ENCODE results near the gene KCTD7. TPM values are rescaled to one million over a fixed set of nuclear protein-coding genes. Genes with fewer than 3 reads are reported as not detected.
"Not testable (repeated sequence)": the region's sequence is repeated elsewhere in the genome, so short reads cannot be mapped to it uniquely, and the experiment has no call there.

KCTD7 gene
- 10 to 100 TPM in 1 of 2 donors, 1 to 10 TPM in 1; 8.2 to 11.3 TPM for total RNA-seq

DNA sequence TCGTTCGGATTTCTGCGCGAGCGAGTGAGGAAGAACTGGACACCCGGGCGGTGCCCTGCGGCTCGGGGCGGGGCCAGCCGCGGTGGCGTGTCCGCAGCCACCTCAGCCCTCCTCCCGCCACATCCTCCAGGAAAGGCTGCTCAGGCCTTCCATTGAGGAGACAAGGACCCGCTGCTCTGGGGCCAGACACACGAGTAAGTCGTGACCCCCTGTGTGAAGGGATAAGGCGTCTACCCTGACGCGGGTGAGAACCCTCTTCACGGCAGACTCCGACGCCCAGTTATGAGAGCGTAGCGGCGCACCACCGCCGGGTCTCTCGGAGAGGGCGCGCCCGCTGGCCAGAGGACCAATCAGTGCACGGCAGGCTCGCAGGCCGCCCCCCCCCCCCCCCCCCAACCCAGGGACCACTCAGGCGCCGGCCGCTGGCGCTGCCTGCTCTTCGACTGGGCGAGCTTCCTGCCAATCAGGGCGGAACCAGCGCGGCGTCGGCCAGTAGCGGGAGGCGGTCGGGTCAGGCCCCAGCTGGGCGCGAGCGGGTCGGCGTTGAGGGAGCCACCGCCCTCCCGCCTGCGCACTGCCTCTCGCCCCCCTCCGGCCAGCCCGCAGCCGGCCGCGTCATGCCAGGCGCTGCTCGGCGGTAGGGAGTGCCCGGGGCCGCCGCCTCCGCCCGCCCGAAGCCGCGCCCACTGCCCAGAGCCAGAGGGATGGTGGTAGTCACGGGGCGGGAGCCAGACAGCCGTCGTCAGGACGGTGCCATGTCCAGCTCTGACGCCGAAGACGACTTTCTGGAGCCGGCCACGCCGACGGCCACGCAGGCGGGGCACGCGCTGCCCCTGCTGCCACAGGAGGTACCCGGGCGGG is at the start of gene KCTD7:
Gene KCTD7 (plus strand): TSS at position 521 of the 861 bp plus-strand sequence. CDS start 184 bp downstream, at position 705.
- ATAC-seq, result peak; percentile 91 to 93
- Mint-ChIP-seq H3K36me3 (peaks cover 0 to 16% of the 10 kb centered on the region in 2 donors), H3K27ac (peak within 1 kb of the TSS; percentile 62 to 88), H3K9me3 (no peaks in the 10 kb centered on the region)
- peak; percentile 94 to 100 for DNase-seq (ENCODE audit: low spot score in 2 of 2)

DNA sequence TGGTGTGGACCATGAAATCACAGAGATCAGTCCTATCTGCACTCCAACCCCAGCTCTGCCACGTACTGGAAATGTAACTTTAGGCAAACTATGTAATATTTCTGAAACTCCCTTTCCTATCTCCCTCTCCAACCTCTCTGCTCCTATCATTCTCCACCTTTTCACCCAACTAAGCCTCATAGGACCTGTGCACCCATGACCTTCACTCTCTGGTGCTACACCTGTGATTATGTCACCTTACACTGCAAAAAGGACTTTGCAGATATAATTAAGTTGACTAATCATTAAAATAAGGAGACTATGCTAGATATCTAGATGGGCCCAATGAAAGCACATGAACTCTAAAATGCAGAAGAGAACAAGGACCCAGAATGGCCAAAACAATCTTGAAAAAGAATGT is 48.3 kb upstream of the KCTD7 start:
- ATAC-seq; H3K9me3 Mint-ChIP-seq; DNase-seq (ENCODE audit: low spot score in 2 of 2); H3K36me3 Mint-ChIP-seq; H3K27ac Mint-ChIP-seq: not testable (repeated sequence)

DNA sequence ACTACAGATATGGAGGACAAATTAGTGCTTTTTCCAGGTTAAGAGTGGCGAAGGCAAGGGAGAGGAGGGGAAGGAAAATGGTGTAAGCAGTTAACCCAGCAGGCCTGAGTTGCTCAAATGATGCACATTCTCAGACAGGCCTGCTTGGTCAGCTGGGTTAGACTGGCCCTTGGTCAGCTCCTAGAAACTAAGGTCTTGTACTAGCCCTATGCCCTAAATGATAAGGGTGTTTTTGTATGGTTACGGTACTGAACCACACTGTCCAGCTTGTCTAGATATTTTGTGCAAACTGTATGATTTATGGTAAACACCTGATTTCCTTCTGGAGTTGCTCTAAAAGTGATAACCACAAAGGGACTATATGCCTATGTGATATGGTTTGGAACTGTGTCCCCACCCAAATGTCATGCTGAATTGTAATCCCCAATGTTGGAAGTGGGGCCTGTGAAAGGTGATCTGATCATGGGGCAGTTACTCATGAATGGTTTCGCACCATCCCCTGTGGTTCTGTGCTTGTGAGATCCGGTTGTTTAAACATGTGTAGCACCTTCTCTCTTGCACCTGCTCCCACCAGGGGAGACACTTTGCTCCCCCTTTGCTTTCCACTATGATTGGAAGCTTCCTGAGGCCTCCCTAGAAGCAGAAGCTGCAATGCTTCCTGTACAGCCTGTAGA is 45.7 kb upstream of the KCTD7 start:
- ATAC-seq, result peak in 1 of 2 donors; percentile 62
- peak overlapping the region in 1 of 2 donors; percentile 63 for H3K27ac Mint-ChIP-seq
- not testable (repeated sequence) for H3K9me3 Mint-ChIP-seq; DNase-seq (ENCODE audit: low spot score in 2 of 2); H3K36me3 Mint-ChIP-seq

DNA sequence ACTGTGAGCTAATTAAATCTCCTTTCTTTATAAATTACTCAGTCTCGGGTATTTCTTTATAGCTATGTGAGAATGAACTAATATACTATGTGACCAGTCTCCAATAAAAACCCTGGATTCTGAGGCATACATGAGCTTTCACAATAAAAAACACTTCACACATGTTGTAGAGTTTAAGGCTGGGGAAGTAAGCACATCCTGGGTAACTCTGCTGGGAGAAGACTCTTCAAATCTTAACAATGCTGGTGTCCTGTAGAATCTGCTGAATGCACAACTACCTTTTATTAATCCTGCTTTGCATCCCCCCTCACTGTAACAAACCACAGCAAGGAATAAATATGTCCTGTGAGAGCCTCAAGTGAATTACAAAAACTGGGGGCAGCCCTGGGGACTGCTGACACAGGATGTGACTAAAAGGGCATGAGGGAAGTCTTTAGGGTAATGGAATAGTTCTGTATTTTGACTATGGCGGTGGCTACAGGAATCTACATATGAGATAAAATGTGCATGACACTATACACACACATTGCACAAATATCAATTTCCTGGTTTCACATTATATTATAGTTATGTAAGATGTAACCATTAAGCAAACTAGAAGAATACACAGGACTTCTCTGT is 45.1 kb upstream of the KCTD7 start:
- no peaks in the 10 kb centered on the region for H3K9me3 Mint-ChIP-seq
- ATAC-seq (peak; percentile 43 to 68), DNase-seq (ENCODE audit: low spot score in 2 of 2) (no peak)
- peaks cover 0 to 6% of the 10 kb centered on the region in 2 donors for H3K36me3 Mint-ChIP-seq
- peak overlapping the region; percentile 19 to 63 for H3K27ac Mint-ChIP-seq

DNA sequence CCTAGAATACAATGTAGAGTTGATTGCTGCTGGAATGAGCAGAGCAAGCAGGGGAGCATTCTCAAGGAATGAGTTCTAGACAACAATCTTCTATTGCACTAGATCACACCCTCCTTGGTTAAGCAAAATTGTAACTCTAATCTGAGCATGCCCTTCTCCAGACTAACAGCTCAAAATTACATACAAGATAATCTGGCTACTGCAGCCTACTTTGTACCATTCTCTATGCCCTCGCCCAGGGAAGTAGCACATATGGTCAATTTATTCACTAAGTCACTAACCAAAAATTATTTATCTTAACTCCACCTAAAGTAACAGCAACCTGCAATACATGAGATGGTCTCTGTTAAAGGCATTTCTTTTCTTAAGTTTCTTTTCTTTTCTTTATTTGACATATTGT is 42.5 kb upstream of the KCTD7 start:
- ATAC-seq (no peak), DNase-seq (ENCODE audit: low spot score in 2 of 2) (no peak)
- no peak overlapping the region for H3K27ac Mint-ChIP-seq
- H3K9me3 Mint-ChIP-seq, result no peaks in the 10 kb centered on the region
- H3K36me3 Mint-ChIP-seq, result peaks cover 0 to 6% of the 10 kb centered on the region in 2 donors

DNA sequence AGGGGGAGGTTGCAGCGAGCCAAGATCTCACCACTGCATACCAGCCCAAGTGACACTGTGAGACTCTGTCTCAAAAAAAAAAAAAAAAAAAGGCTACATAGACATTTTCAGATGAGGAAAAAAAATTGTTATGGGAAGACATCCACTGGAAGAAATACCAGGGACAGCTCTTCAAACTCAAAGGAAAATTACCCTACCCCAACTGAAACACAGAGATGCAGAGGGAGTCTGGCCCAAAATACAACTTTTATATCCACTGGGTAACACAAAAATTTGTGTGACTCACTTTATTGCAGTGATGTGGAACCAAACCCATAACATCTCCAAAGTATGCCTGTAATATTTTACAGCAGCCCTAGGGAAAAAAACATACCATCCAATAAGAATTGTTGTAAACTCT is 40.5 kb upstream of the KCTD7 start:
- not testable (repeated sequence) for ATAC-seq
- H3K27ac Mint-ChIP-seq, result peak overlapping the region in 1 of 2 donors; percentile 28

DNA sequence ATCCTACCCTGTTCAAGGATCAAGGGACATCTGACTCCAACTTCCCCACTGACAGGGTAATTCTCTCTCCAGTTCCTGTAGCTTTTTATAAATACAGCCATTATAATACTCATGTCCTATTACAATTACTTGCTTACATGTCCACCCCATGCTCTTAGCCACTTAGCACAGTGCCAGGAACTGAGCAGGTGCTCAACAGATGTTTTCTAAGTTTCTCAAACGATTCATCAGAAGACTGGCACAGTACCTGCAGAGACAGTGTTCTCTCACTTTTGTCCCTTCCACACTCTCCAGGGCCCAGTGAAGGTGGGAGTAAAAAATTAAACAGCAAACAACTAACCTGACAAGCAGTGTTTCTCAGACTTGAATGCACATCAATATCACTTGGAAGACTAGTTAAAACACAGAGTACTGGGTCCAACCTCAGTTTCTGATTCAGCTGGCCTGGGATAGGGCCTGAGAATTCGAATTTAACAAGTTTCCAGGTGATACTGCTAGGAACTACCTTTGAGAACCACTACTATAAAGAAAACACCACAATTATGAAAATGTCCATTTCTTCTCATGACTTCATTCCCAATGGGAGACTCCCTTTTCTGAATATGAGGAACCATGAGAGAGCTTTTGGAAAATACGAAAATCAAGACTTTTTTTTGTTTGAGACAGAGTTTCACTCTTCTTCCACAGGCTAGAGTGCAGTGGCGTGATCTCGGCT is 39.7 kb upstream of the KCTD7 start:
- H3K36me3 Mint-ChIP-seq; ATAC-seq; DNase-seq (ENCODE audit: low spot score in 2 of 2); H3K9me3 Mint-ChIP-seq: not testable (repeated sequence)
- H3K27ac Mint-ChIP-seq, result peak overlapping the region in 1 of 2 donors; percentile 28

More for the DNA sequence above, 40.5 kb upstream of the KCTD7 start:
- not testable (repeated sequence) for H3K9me3 Mint-ChIP-seq; H3K36me3 Mint-ChIP-seq; DNase-seq (ENCODE audit: low spot score in 2 of 2)

DNA sequence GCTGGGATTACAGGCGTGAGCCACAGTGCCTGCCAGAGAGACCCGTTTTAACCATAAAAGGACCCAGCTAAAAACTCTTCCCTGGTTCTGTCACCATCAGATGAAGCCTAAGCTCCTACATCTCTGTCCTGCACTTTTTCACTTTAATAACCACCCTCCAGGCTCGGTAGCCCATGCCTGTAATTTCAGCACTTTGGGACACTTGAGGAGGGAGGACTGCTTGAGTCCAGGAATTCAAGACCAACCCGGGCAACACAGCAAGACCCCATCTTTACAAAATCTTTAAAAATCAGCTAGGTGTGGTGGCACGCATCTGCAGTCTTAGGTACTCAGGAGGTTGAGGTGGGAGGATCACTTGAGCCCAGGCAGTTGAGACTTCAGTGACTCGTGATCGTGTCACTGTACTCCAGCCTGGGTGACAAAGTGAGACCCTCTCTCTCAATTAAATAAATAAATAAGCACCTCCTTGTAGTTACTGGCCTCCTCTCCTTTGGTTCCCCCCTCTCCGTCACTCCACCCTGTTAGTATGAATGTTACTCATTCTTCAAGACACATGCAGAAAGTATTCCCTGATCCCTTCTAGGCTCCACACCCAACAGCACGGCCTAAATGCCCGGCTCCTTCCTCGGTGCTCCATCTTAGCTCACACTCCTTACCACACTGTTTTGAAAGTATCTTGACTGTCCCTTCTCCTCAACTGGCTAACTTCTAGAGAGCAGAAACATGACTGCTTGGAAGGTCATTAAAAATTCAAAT is 38.2 kb upstream of the KCTD7 start:
- not testable (repeated sequence) for H3K9me3 Mint-ChIP-seq; H3K36me3 Mint-ChIP-seq; ATAC-seq; DNase-seq (ENCODE audit: low spot score in 2 of 2)
- peak overlapping the region; percentile 12 to 99 for H3K27ac Mint-ChIP-seq

DNA sequence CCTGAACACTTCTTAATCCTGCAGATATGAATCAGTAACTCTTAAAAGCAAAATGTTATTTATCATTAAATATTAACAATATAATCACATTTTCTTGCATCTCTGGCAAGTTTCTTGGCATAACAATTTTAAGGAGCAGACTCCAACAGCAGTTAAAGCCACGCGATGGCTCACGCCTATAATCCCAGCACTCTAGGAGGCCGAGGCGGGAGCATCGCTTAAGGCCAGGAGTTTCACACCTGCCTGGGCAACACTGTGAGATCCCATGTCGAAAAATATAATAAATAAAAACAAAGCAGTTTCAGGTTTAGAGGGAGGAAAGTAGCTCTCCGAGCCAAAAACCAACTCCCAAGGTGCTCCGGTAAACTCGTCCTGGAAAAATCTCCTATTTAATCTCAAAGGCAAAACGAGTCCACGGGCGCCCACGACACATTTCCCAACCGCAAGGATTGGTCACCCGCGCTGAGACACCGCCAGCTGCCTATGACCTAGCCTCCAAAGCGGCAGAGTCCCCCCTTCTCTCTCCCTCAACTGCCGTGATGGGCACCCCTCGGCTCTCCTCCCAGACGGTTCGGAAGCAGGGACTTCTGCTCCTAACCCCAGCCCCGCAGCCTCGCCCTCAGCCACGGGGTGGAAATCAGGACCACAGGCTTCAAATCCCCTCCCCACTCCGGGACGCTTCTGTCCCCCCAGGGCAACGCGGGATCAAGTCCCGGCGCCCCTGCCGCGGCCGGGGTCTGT is 37.5 kb upstream of the KCTD7 start:
- Mint-ChIP-seq H3K9me3 (peaks cover 0 to 11% of the 10 kb centered on the region in 2 donors), H3K27ac (peak overlapping the region; percentile 95 to 99)
- not testable (repeated sequence) for H3K36me3 Mint-ChIP-seq
- DNase-seq (ENCODE audit: low spot score in 2 of 2) (peak in 1 of 2 donors; percentile 55), ATAC-seq (peak; percentile 21 to 53)

DNA sequence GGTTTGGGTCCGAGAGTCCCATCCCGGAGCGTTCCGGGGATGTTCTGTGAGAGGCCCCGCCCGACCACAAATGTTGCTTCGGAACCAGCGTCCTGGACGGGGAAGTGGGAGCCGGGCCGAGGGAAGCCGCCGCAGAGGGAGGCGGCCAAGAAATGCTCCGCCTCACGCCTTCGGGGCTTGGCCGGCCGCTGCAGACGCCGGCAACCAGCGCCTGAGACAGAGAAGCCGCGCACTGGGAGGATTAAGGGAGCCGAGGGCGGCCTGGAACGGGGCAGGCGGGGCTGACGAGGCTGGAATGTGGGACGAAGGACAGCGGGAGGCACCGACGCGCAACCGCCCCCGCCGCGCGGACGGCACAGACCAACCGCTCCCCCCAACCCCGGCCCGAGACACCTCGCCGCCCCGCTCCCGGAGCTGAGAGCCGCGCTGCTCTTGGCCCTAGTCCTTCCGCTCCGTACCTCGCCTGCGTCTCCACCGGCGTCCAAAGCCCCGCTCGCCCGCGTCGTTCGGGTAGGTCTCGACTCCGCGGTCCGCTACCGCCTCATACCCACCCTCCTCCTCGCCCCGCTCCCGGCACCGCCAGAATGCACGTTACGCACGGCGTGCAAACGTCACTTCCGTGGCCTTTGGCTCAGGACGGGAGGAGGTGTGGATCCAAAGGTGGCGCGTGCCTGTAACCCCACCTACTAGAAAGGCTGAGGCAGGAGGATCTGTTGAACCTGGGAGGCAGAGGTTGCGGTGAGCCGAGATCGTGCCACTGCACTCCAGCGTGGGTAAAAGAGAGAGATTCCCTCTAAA is 36.7 kb upstream of the KCTD7 start:
- DNase-seq (ENCODE audit: low spot score in 2 of 2) (peak; percentile 87 to 88), ATAC-seq (peak; percentile 99 to 100)
- H3K9me3 Mint-ChIP-seq, result peaks cover 0 to 11% of the 10 kb centered on the region in 2 donors
- H3K27ac Mint-ChIP-seq, result peak overlapping the region; percentile 96 to 99
- H3K36me3 Mint-ChIP-seq, result peaks cover 0 to 4% of the 10 kb centered on the region in 2 donors

DNA sequence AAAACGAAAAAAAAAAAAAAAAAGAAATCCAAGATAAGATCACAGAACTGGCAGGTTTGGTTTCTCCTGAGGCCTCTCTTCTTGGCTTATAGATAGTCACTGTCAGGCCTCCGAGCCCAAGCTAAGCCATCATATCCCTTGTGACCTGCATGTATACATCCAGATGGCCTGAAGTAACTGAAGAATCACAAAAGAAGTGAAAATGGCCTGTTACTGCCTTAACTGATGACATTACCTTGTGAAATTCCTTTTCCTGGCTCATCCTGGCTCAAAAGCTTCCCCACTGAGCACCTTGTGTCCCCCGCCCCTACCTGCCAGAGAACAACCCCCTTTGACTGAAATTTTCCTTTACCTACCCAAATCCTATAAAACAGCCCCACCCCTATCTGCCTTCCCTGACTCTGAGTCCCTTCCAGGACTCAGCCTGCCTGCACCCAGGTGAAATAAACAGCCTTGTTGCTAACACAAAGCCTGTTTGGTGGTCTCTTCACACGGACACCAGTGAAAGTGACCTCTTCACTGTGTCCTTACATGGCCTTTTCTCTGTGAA is 36.0 kb upstream of the KCTD7 start:
- peaks cover 0 to 11% of the 10 kb centered on the region in 2 donors for H3K9me3 Mint-ChIP-seq
- DNase-seq (ENCODE audit: low spot score in 2 of 2); H3K36me3 Mint-ChIP-seq: not testable (repeated sequence)
- peak overlapping the region; percentile 96 to 99 for H3K27ac Mint-ChIP-seq
- peak; percentile 13 to 22 for ATAC-seq

DNA sequence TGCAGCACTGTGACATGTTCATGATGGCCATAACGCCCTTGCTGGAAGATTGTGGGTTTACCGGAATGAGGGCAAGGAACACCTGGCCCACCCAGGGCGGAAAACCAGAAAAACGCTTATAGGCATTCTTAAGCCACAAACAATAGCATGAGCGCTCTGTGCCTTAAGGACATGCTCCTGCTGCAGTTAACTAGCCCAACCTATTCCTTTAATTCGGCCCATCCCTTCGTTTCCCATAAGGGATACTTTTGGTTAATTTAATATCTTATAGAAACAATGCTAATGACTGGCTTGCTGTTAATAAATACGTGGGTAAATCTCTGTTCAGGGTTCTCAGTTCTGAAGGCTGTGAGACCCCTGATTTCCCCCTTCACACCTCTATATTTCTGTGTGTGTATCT is 34.6 kb upstream of the KCTD7 start:
- not testable (repeated sequence) for DNase-seq (ENCODE audit: low spot score in 2 of 2); ATAC-seq; H3K36me3 Mint-ChIP-seq
- H3K9me3 Mint-ChIP-seq, result peaks cover 0 to 11% of the 10 kb centered on the region in 2 donors
- H3K27ac Mint-ChIP-seq, result peak overlapping the region in 1 of 2 donors; percentile 85

DNA sequence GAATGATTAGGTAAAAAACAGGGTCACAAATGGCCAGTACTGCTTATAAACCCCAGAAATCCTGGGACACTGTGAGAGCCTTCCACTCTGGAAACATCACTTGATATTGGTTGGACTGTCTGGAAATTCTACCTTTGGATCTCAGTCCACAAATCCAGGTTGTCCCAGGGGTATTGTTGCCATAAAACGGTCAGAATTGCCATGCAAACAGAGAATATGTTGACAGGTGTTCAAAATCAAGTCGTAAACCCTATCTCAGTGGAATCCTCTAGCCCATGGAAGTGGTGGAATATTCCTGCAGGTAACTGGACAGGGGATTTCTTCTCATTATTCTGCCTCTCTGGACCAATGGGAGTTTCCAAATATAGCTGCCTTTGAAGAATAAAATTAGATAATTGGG is 31.2 kb upstream of the KCTD7 start:
- Mint-ChIP-seq H3K9me3 (peaks cover 0 to 11% of the 10 kb centered on the region in 2 donors), H3K27ac (no peak overlapping the region), H3K36me3 (no peaks in the 10 kb centered on the region)
- DNase-seq (ENCODE audit: low spot score in 2 of 2) (no peak), ATAC-seq (no peak)

DNA sequence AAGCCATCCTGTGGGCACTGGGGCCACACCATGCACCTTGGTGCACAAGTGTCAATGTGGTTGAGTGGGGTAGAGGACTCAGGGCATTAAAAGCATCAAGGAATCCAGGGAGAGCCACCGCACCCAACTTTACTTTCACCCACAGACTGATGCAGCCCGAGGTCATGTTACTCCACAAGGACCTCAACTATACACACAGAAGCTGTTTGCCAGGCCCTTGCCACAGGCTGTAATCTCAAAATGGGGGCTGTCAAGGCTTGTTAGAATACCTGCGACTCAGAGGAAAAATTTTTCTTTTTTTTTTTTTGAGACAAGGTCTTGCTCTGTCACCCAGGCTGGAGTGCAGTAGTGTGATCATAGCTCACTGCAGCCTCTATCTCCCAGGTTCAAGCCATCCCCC is 26.5 kb upstream of the KCTD7 start:
- ATAC-seq (no peak), DNase-seq (ENCODE audit: low spot score in 2 of 2) (no peak)
- Mint-ChIP-seq H3K9me3 (no peaks in the 10 kb centered on the region), H3K36me3 (no peaks in the 10 kb centered on the region), H3K27ac (no peak overlapping the region)

All from activated naive CD4-positive, alpha-beta T cell treated with anti-CD3 and anti-CD28 coated beads, Interleukin-2, amount 50 U/mL, for 72 hours (primary cell).